HCT116 (cell line): ENCODE results near the gene GGT5. TPM values are rescaled to one million over a fixed set of nuclear protein-coding genes. Genes with fewer than 3 reads are reported as not detected.

Experiments
- ATAC-seq: fragments of 200-7000 bp; cut with Tn5 transposase; 2 replicates; pipeline ENCODE4 v1.9.1; 2020; ENCODE audit warnings: mild to moderate bottlenecking, moderate library complexity
- BruUV-seq: library from RNA; stranded (reverse); fragments of 400-500 nt; replicated peaks from 2 replicates; lab custom pipeline; 2021; lab: Mats Ljungman, UMichigan
- CTCF ChIA-PET: fragments of 300-600 bp; sonication (Branson Sonifier 250); formaldehyde crosslinking; loops from one replicate; lab custom pipeline; 2021; ENCODE audit warnings: antibody characterized with exemption; lab: Charles Lee
- POLR2A ChIA-PET: fragments of 300-600, 350-600 bp; sonication (Branson Sonifier 250); formaldehyde crosslinking; loops from one replicate; lab custom pipeline; 2021; ENCODE audit warnings: antibody characterized with exemption; lab: Charles Lee
- RAD21 ChIA-PET, 2 experiments: fragments of 300-600 bp; sonication (Branson Sonifier 250); formaldehyde crosslinking; loops; one replicate each; lab custom pipeline; 2023; ENCODE audit warnings: low total read pairs in 2 of 2; ENCODE audit not compliant: uncharacterized antibody in 2 of 2, unreplicated experiment in 2 of 2, low non-redundant PET in 1 of 2; lab: Charles Lee
- DNase-seq: peaks from one replicate; pipeline ENCODE4 v3.0.0-alpha.2; 2010; ENCODE audit warnings: low read depth, low spot score
- H2AFZ ChIP-seq: fragments of 200-600 bp; shearing (Covaris generic), sonication (generic); 2 replicates; pipeline ENCODE4 v1.6.1; 2017; ENCODE audit warnings: low read depth, mixed run types, mixed read lengths, antibody characterized with exemption, low read length; ENCODE audit not compliant: poor library complexity, severe bottlenecking
- H3K27ac ChIP-seq: 2 replicates; pipeline ENCODE4 v1.5.1; 2012; ENCODE audit warnings: low read depth, low read length
- H3K27me3 ChIP-seq: fragments of 200-600 bp; sonication (generic); 2 replicates; pipeline ENCODE4 v1.6.1; 2016; ENCODE audit warnings: mixed run types, low read length, mixed read lengths; ENCODE audit not compliant: insufficient read depth
- H3K36me3 ChIP-seq, 2 experiments: fragments of 200-500 bp in 1 of 2; fragments of 200-600 bp in 1 of 2; sonication (Bioruptor generic) in 1 of 2; sonication (generic) in 1 of 2; 2 replicates each; pipeline versions ENCODE4 v1.5.1 to v1.6.1; 2014 to 2016; ENCODE audit warnings: low read length in 2 of 2, inconsistent platforms in 1 of 2, mixed read lengths in 1 of 2, mixed run types in 1 of 2; ENCODE audit not compliant: insufficient read depth in 2 of 2, control insufficient read depth in 1 of 2
- H3K4me1 ChIP-seq, 2 experiments: fragments of 200-600 bp in 1 of 2; sonication (generic) in 1 of 2; 2 replicates each; pipeline versions ENCODE4 v1.5.1 to v1.6.1; 2012 to 2017; ENCODE audit warnings: low read length in 2 of 2, inconsistent platforms in 1 of 2, mild to moderate bottlenecking in 1 of 2, mixed read lengths in 1 of 2, mixed run types in 1 of 2, moderate library complexity in 1 of 2; ENCODE audit not compliant: insufficient read depth in 2 of 2, control insufficient read depth in 1 of 2
- H3K4me2 ChIP-seq: fragments of 200-600 bp; sonication (generic); 2 replicates; pipeline ENCODE4 v1.6.1; 2017; ENCODE audit warnings: mixed run types, low read length, mixed read lengths
- H3K4me3 ChIP-seq, 2 experiments: fragments of 200-600 bp in 1 of 2; sonication (generic) in 1 of 2; replicated peaks in 1 of 2; 2 replicates each; pipeline ENCODE4 v1.5.1; 2011 to 2016; ENCODE audit warnings: low read length in 2 of 2, control low read depth in 1 of 2, low read depth in 1 of 2, mild to moderate bottlenecking in 1 of 2, mixed read lengths in 1 of 2, mixed run types in 1 of 2
- H3K79me2 ChIP-seq: fragments of 200-600 bp; sonication (generic); 2 replicates; pipeline ENCODE4 v1.6.1; 2017; ENCODE audit warnings: mild to moderate bottlenecking, mixed run types, low read length, moderate library complexity, mixed read lengths; ENCODE audit not compliant: insufficient read depth
- H3K9ac ChIP-seq: fragments of 200-600 bp; sonication (generic); 2 replicates; pipeline ENCODE4 v1.6.1; 2016; ENCODE audit warnings: low read length, mixed read lengths
- H3K9me2 ChIP-seq: fragments of 200-600 bp; sonication (generic), shearing (Covaris generic); 2 replicates; pipeline ENCODE4 v1.6.1; 2017; ENCODE audit warnings: mixed run types, mild to moderate bottlenecking, moderate library complexity; ENCODE audit not compliant: insufficient read depth
- H3K9me3 ChIP-seq, 2 experiments: fragments of 200-500 bp in 1 of 2; fragments of 200-600 bp in 1 of 2; sonication (Bioruptor generic) in 1 of 2; sonication (generic) in 1 of 2; 2 replicates each; pipeline ENCODE4 v1.6.1; 2014 to 2017; ENCODE audit warnings: low read length in 2 of 2, mixed read lengths in 2 of 2, inconsistent platforms in 1 of 2, low read depth in 1 of 2, mild to moderate bottlenecking in 1 of 2, mixed run types in 1 of 2, moderate library complexity in 1 of 2; ENCODE audit not compliant: control insufficient read depth in 1 of 2, insufficient read depth in 1 of 2
- H4K20me1 ChIP-seq: fragments of 200-600 bp; sonication (generic), shearing (Covaris generic); 2 replicates; pipeline ENCODE4 v1.6.1; 2017; ENCODE audit warnings: mixed run types, mild to moderate bottlenecking, moderate library complexity; ENCODE audit not compliant: insufficient read depth
- CBX3 ChIP-seq: IDR thresholded peaks from 2 replicates; pipeline ENCODE4 v1.6.1; 2012; ENCODE audit warnings: low read depth
- ELF1 ChIP-seq: IDR thresholded peaks from 2 replicates; pipeline ENCODE4 v1.6.1; 2012; ENCODE audit warnings: low read depth, borderline replicate concordance
- EZH2 ChIP-seq: fragments of 200-600 bp; sonication (generic); IDR thresholded peaks from 2 replicates; pipeline ENCODE4 v1.6.1; 2017; ENCODE audit warnings: antibody characterized with exemption, mixed run types
- FOSL1 ChIP-seq: IDR thresholded peaks from 2 replicates; pipeline ENCODE4 v1.6.1; 2012; ENCODE audit warnings: low read depth
- SRF ChIP-seq: IDR thresholded peaks from 2 replicates; pipeline ENCODE4 v1.6.1; 2012; ENCODE audit warnings: low read depth
- ZFX ChIP-seq: fragments of 450-650 bp; IDR thresholded peaks from 2 replicates; pipeline ENCODE4 v1.6.1; 2017
- intact Hi-C: fragments of 100-400 bp; cut with micrococcal nuclease; formaldehyde crosslinking; loops from 2 replicates; pipeline ENCODE4 v1.10.0; 2022
- total RNA-seq: library from RNA; stranded (reverse); gene quantifications from one replicate; pipeline ENCODE4 v1.2.1, GENCODE V29; 2021; ENCODE audit not compliant: unreplicated experiment
- TF ChIP-seq, protein P1 (sequence below): IDR thresholded peaks from 2 replicates; pipeline ENCODE4 v1.6.1; 2012
- TF ChIP-seq, protein P2 (sequence below): IDR thresholded peaks from 2 replicates; pipeline ENCODE4 v1.6.1; 2012; ENCODE audit warnings: low read depth
- TF ChIP-seq, protein P3 (sequence below): IDR thresholded peaks from 2 replicates; pipeline ENCODE4 v1.6.1; 2012
- TF ChIP-seq, protein P4 (sequence below): IDR thresholded peaks from 2 replicates; pipeline ENCODE4 v1.6.1; 2011; ENCODE audit warnings: mild to moderate bottlenecking, low read length, moderate library complexity; ENCODE audit not compliant: insufficient replicate concordance; ENCODE audit errors: extremely low read depth

Gene GGT5
- total RNA-seq, 1 experiment from 2014 or later, result 0.57 TPM

DNA sequence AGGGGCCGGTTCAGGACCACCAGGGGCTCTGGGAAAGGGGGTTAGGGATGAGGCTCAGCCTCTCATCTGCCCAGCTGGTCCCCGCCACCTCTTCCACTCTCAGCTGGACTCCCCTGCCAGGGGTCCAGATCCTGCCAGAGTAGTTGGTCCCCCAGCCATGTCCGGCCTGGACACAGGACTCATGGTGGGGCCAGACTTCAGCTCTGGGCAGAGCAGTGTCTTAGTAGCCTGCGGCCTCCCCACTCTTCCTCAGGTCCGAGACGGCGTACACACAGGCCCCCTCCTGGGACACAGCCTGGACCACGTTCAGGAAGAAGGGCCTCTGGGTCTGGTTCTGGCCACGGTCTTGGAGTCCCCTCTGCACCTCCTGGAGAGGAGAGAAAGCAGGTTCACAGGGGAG, 25.1 kb downstream of the GGT5 start:
- H3K4me3 ChIP-seq, result no peak overlapping the region
- H3K27ac ChIP-seq, result no peak overlapping the region
- H3K9ac ChIP-seq, result no peak overlapping the region
- no peaks in the 10 kb centered on the region for H3K79me2 ChIP-seq
- no peaks in the 10 kb centered on the region for H4K20me1 ChIP-seq
- POLR2A ChIA-PET, result no interaction called here
- no peaks in the 10 kb centered on the region for H3K36me3 ChIP-seq
- H3K9me2 ChIP-seq, result no peaks in the 10 kb centered on the region
- ATAC-seq, result no peak
- TF ChIP-seq, protein P1, sequence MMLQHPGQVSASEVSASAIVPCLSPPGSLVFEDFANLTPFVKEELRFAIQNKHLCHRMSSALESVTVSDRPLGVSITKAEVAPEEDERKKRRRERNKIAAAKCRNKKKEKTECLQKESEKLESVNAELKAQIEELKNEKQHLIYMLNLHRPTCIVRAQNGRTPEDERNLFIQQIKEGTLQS, result no peak
- no peak for TF ChIP-seq ZFX
- TF ChIP-seq, all 23 proteins: peak for 0
- DNase-seq, result no peak
- CTCF ChIA-PET, result interaction anchor here (1.7 kb wide), 1 partner anchor 12 kb away, joined by 4 read pairs; no protein-coding TSS in a partner anchor
- Histone ChIP-seq H3K9me3 (no peaks in the 10 kb centered on the region; a peak in 2 of 4 replicates), H3K4me1 (peaks cover 2 to 11% of the 10 kb centered on the region in 2 experiments; a peak in 3 of 4 replicates), H2AFZ (no peak overlapping the region), H3K4me2 (no peak overlapping the region), H3K27me3 (no peaks in the 10 kb centered on the region)
- intact Hi-C loops, result no loop called here
- RAD21 ChIA-PET, result no interaction called here
- no TSS peak for BruUV-seq

DNA sequence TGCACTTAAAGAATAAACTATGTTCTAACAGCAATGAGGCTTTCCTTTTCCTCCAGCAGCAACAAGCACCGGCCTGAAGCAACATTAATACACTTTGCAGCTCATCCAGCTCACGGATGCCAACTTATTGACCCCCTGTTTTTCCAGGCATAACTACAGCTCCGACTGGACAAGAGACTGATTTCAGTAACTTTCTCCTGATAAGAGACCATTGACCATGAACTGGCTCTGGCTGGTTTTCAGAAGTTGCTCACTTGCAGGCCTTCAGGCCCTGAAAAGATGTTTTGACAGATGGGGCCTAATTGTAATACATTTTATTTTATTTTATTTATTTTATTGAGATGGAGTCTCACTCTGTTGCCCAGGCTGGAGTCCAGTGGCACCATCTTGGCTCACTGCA, 27.5 kb downstream of the GGT5 start:
- H3K27ac ChIP-seq, result no peak overlapping the region
- TF ChIP-seq, protein P2, sequence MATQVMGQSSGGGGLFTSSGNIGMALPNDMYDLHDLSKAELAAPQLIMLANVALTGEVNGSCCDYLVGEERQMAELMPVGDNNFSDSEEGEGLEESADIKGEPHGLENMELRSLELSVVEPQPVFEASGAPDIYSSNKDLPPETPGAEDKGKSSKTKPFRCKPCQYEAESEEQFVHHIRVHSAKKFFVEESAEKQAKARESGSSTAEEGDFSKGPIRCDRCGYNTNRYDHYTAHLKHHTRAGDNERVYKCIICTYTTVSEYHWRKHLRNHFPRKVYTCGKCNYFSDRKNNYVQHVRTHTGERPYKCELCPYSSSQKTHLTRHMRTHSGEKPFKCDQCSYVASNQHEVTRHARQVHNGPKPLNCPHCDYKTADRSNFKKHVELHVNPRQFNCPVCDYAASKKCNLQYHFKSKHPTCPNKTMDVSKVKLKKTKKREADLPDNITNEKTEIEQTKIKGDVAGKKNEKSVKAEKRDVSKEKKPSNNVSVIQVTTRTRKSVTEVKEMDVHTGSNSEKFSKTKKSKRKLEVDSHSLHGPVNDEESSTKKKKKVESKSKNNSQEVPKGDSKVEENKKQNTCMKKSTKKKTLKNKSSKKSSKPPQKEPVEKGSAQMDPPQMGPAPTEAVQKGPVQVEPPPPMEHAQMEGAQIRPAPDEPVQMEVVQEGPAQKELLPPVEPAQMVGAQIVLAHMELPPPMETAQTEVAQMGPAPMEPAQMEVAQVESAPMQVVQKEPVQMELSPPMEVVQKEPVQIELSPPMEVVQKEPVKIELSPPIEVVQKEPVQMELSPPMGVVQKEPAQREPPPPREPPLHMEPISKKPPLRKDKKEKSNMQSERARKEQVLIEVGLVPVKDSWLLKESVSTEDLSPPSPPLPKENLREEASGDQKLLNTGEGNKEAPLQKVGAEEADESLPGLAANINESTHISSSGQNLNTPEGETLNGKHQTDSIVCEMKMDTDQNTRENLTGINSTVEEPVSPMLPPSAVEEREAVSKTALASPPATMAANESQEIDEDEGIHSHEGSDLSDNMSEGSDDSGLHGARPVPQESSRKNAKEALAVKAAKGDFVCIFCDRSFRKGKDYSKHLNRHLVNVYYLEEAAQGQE, result no peak
- TF ChIP-seq ZFX, result no peak
- no peak for TF ChIP-seq EZH2
- TF ChIP-seq SRF, result no peak
- no peak for TF ChIP-seq ELF1
- no peak for TF ChIP-seq CBX3
- TF ChIP-seq, protein P3, sequence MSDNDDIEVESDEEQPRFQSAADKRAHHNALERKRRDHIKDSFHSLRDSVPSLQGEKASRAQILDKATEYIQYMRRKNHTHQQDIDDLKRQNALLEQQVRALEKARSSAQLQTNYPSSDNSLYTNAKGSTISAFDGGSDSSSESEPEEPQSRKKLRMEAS, result no peak
- TF ChIP-seq FOSL1, result no peak
- TF ChIP-seq, protein P4, sequence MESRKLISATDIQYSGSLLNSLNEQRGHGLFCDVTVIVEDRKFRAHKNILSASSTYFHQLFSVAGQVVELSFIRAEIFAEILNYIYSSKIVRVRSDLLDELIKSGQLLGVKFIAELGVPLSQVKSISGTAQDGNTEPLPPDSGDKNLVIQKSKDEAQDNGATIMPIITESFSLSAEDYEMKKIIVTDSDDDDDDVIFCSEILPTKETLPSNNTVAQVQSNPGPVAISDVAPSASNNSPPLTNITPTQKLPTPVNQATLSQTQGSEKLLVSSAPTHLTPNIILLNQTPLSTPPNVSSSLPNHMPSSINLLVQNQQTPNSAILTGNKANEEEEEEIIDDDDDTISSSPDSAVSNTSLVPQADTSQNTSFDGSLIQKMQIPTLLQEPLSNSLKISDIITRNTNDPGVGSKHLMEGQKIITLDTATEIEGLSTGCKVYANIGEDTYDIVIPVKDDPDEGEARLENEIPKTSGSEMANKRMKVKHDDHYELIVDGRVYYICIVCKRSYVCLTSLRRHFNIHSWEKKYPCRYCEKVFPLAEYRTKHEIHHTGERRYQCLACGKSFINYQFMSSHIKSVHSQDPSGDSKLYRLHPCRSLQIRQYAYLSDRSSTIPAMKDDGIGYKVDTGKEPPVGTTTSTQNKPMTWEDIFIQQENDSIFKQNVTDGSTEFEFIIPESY, result no peak
- TF ChIP-seq, protein P1, result no peak
- TF ChIP-seq, all 23 proteins: peak for 0
- Histone ChIP-seq H3K9ac (no peak overlapping the region), H3K4me2 (no peak overlapping the region), H2AFZ (no peak overlapping the region), H3K4me3 (no peak overlapping the region), H4K20me1 (no peaks in the 10 kb centered on the region), H3K27me3 (no peaks in the 10 kb centered on the region), H3K79me2 (no peaks in the 10 kb centered on the region), H3K9me2 (no peaks in the 10 kb centered on the region), H3K4me1 (peaks cover 11 to 15% of the 10 kb centered on the region in 2 experiments; a peak in 3 of 4 replicates), H3K36me3 (no peaks in the 10 kb centered on the region), H3K9me3 (no peaks in the 10 kb centered on the region)
- ChIA-PET RAD21 (no interaction called here), CTCF (interaction anchor here (1.2 to 1.3 kb wide), 2 partner anchors 11 to 14 kb away, joined by 3 to 4 read pairs; no protein-coding TSS in a partner anchor), POLR2A (interaction anchor here (0.6 kb wide), 1 partner anchor 21 kb away, joined by 4 read pairs; no protein-coding TSS in a partner anchor)
- ATAC-seq (no peak), DNase-seq (no peak)
- intact Hi-C loops, result no loop called here
- no TSS peak for BruUV-seq
